DOHH2 (cell line): Measurements from ENCODE around the gene ANKRD60.

Experiments used
- H3F3A ChIP-seq: fragments of 200-600 bp; sonication (generic), shearing (Covaris generic); 2 replicates; pipeline ENCODE4 v1.6.0; 2016; ENCODE audit warnings: antibody characterized with exemption, mild to moderate bottlenecking; ENCODE audit not compliant: control insufficient read depth, insufficient read depth
- H3K27ac ChIP-seq: fragments of 200-600 bp; sonication (generic); 2 replicates; pipeline ENCODE4 v1.5.1; 2014; ENCODE audit warnings: low read depth, mild to moderate bottlenecking, low read length, moderate library complexity
- H3K27me3 ChIP-seq: fragments of 200-600 bp; sonication (generic); 2 replicates; pipeline ENCODE4 v1.6.1; 2014; ENCODE audit warnings: mild to moderate bottlenecking, low read length, mixed read lengths; ENCODE audit not compliant: control insufficient read depth
- H3K36me3 ChIP-seq: fragments of 200-600 bp; sonication (generic); 2 replicates; pipeline ENCODE4 v1.6.1; 2014; ENCODE audit warnings: mild to moderate bottlenecking, low read length, moderate library complexity, mixed read lengths; ENCODE audit not compliant: control insufficient read depth
- H3K4me1 ChIP-seq: fragments of 200-600 bp; sonication (generic); 2 replicates; pipeline ENCODE4 v1.6.1; 2014; ENCODE audit warnings: mild to moderate bottlenecking, low read length, mixed read lengths; ENCODE audit not compliant: control insufficient read depth
- H3K4me2 ChIP-seq: fragments of 200-600 bp; sonication (generic); 2 replicates; pipeline ENCODE4 v1.6.0; 2014; ENCODE audit warnings: mild to moderate bottlenecking, low read length, moderate library complexity
- H3K4me3 ChIP-seq: fragments of 200-600 bp; sonication (generic); 2 replicates; pipeline ENCODE4 v1.5.1; 2014; ENCODE audit warnings: mild to moderate bottlenecking, low read length, mixed read lengths
- H3K79me2 ChIP-seq: fragments of 200-600 bp; sonication (generic); 2 replicates; pipeline ENCODE4 v1.6.1; 2014; ENCODE audit warnings: mild to moderate bottlenecking, low read length, mixed read lengths; ENCODE audit not compliant: control insufficient read depth
- H3K9me2 ChIP-seq: fragments of 200-600 bp; sonication (generic); replicated peaks from 2 replicates; pipeline ENCODE4 v1.6.1; 2014; ENCODE audit warnings: mild to moderate bottlenecking, low read length, mixed read lengths; ENCODE audit not compliant: control insufficient read depth
- H3K9me3 ChIP-seq: fragments of 200-600 bp; sonication (generic); 2 replicates; pipeline ENCODE4 v1.6.1; 2014; ENCODE audit warnings: antibody characterized with exemption, low read length, mixed read lengths; ENCODE audit not compliant: control insufficient read depth, insufficient read depth
- H4K20me1 ChIP-seq: fragments of 200-600 bp; sonication (generic); 2 replicates; pipeline ENCODE4 v1.6.0; 2014; ENCODE audit warnings: low read depth, mild to moderate bottlenecking, antibody characterized with exemption, low read length, moderate library complexity; ENCODE audit not compliant: control insufficient read depth, insufficient read depth
- CTCF ChIP-seq: fragments of 200-600 bp; sonication (generic); IDR thresholded peaks from one replicate; pipeline ENCODE4 v1.5.1; 2014; ENCODE audit warnings: antibody characterized with exemption, mild to moderate bottlenecking, low read depth, low read length; ENCODE audit not compliant: poor library complexity, severe bottlenecking
- EZH2phosphoT487 ChIP-seq: fragments of 200-600 bp; sonication (generic); IDR thresholded peaks from 2 replicates; pipeline ENCODE4 v1.6.1; 2017; ENCODE audit warnings: borderline replicate concordance, mild to moderate bottlenecking, antibody characterized with exemption, low read length, moderate library complexity, mixed read lengths

ANKRD60 gene

GRCh38 chr20:58238490-58238889 is 10.0 kb upstream of the ANKRD60 start:
- H4K20me1 ChIP-seq = no peaks in the 10 kb centered on the region
- no peaks in the 10 kb centered on the region for H3K36me3 ChIP-seq
- H3K27me3 ChIP-seq = peaks cover 18% of the 10 kb centered on the region
- peaks cover 3% of the 10 kb centered on the region; the same call in 1 of the 2 replicates for H3F3A ChIP-seq
- no peaks in the 10 kb centered on the region for H3K9me3 ChIP-seq
- no peak overlapping the region for H3K27ac ChIP-seq
- TF ChIP-seq CTCF = no peak
- TF ChIP-seq EZH2phosphoT487 = no peak
- no peak overlapping the region for H3K4me2 ChIP-seq
- no peaks in the 10 kb centered on the region for H3K79me2 ChIP-seq
- no peak overlapping the region for H3K4me3 ChIP-seq
- H3K9me2 ChIP-seq = no peaks in the 10 kb centered on the region
- peaks cover 8% of the 10 kb centered on the region for H3K4me1 ChIP-seq

GRCh38 chr20:58237318-58238132 is 9.1 kb upstream of the ANKRD60 start:
- TF ChIP-seq EZH2phosphoT487 (no peak), CTCF (peak; percentile 3)
- Histone ChIP-seq H3K79me2 (no peaks in the 10 kb centered on the region), H3K9me3 (no peaks in the 10 kb centered on the region), H3K27me3 (peaks cover 18% of the 10 kb centered on the region), H3K27ac (no peak overlapping the region), H4K20me1 (no peaks in the 10 kb centered on the region), H3K4me1 (peaks cover 8% of the 10 kb centered on the region), H3K4me3 (peak overlapping the region; percentile 80), H3K9me2 (no peaks in the 10 kb centered on the region), H3K4me2 (peak overlapping the region; percentile 98), H3F3A (peaks cover 3% of the 10 kb centered on the region; the same call in 1 of the 2 replicates), H3K36me3 (no peaks in the 10 kb centered on the region)

- no peaks in the 10 kb centered on the region for H3K9me2 ChIP-seq
- H3K27me3 ChIP-seq = peaks cover 18% of the 10 kb centered on the region
- no peak overlapping the region for H3K27ac ChIP-seq
- peaks cover 8% of the 10 kb centered on the region for H3K4me1 ChIP-seq
- no peaks in the 10 kb centered on the region for H4K20me1 ChIP-seq
- H3K36me3 ChIP-seq = no peaks in the 10 kb centered on the region
- H3K79me2 ChIP-seq = no peaks in the 10 kb centered on the region
- peak overlapping the region; percentile 80 for H3K4me3 ChIP-seq
- H3K9me3 ChIP-seq = no peaks in the 10 kb centered on the region
- TF ChIP-seq CTCF (peak; percentile 96), EZH2phosphoT487 (no peak)
- peak overlapping the region; percentile 98 for H3K4me2 ChIP-seq
- peaks cover 3% of the 10 kb centered on the region; the same call in 1 of the 2 replicates for H3F3A ChIP-seq
Observed at GRCh38 chr20:58236612-58237317, 8.3 kb upstream of the ANKRD60 start.
